Measurements from ENCODE around the gene HOXD11. TPM values are rescaled to one million over a fixed set of nuclear protein-coding genes. Genes with fewer than 3 reads are reported as not detected.

Gene HOXD11
- total and polyA plus RNA-seq, 9 of the 15 experiments (the other 6 are each of a cell fraction or from before 2014, with no cell fraction given): not detected

DNA sequence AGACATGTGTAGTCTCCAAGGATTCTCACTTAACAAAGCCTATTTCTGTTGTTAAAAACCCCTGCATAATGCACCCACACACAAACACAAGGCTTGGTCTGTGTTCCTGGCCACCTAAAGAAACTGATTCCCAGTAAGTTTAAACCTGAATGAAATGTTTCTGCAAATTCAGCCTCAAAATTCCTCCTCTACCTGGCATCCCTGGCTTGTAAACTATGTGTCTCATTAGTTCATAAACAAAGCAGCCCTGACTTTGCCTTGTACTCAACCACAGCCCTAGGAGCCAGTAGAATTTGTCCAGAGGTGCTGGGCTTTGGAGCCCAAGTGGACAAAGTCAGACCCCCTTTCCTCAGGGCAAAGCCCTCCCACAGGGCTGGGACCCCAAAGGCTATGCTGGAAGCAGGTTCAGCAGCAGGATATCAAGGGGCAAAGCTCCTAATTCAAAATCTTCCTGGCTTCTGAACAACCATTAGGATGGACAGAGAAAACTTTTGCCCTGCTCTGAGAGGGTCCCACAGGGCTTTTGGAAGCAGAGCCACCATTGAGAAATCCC lies 17.2 kb upstream of the HOXD11 start:
- FAIRE-seq: no peak
- in situ Hi-C loops (cut with MboI) (loop anchor here (10.0 to 25.0 kb wide), 2 partner anchors 665 to 1053 kb away; no protein-coding TSS in a partner anchor), intact Hi-C loops (cut with micrococcal nuclease) (no loop called here)
- H4K20me1 ChIP-seq (replicated peaks; ENCODE audit: control insufficient read depth, insufficient read depth, low read length): peaks cover 9% of the 10 kb centered on the region; the same call in 1 of the 2 replicates
- no peaks in the 10 kb centered on the region for H3K36me3 ChIP-seq (ENCODE audit: control insufficient read depth, insufficient read depth, low read length)
- ChIA-PET POLR2A (no interaction called here), CTCF (ENCODE audit: low intra/inter-chr PET ratio) (interaction anchor here (0.7 kb wide), 1 partner anchor 10 kb away, joined by 4 read pairs; no protein-coding TSS in a partner anchor)
- peaks cover 70 to 84% of the 10 kb centered on the region in 2 experiments for H3K27me3 ChIP-seq (ENCODE audit: control insufficient read depth in 2 of 2, insufficient read depth in 2 of 2, low read length in 2 of 2)
- H2AFZ ChIP-seq (ENCODE audit: low read depth, low read length): no peak overlapping the region
- H3K79me2 ChIP-seq (ENCODE audit: control insufficient read depth, insufficient read depth, low read length): no peaks in the 10 kb centered on the region
- H3K4me3 ChIP-seq: no peak overlapping the region
- H3K9me1 ChIP-seq (ENCODE audit: control insufficient read depth, insufficient read depth, low read length): no peaks in the 10 kb centered on the region
- no peak for ATAC-seq
- H3K9me3 ChIP-seq (replicated peaks; ENCODE audit: control insufficient read depth, insufficient read depth, low read depth, low read length): no peaks in the 10 kb centered on the region; the same call in 1 of the 2 replicates
- BruUV-seq (replicated peaks): no TSS peak
- no peak for DNase-seq (ENCODE audit: extremely low read depth in 1 of 4, low spot score in 3 of 4)
- H3K9ac ChIP-seq (ENCODE audit: insufficient read depth in 1 of 2, low read depth in 2 of 2, low read length in 2 of 2): no peak overlapping the region
- no peak overlapping the region for H3K4me2 ChIP-seq (ENCODE audit: insufficient read depth, low read length)
- H3K4me1 ChIP-seq (replicated peaks in 1 of 2; ENCODE audit: control insufficient read depth in 2 of 2, insufficient read depth in 2 of 2, low read length in 2 of 2): peaks cover 0 to 27% of the 10 kb centered on the region in 2 experiments; a peak in 2 of 5 replicates
- H3K27ac ChIP-seq (ENCODE audit: extremely low read depth, low read depth, low read length): no peak overlapping the region
- TF ChIP-seq MTA2 (IDR thresholded peaks at IDR 0.05; ENCODE audit: low read depth) (no peak), TAF1 (IDR thresholded peaks at IDR 0.05; ENCODE audit: control insufficient read depth, extremely low read depth, insufficient read depth, low read length, severe bottlenecking) (no peak), ZNF778 (CRISPR knock-in tag; IDR thresholded peaks at IDR 0.05) (no peak), RFX5 (IDR thresholded peaks at IDR 0.05; ENCODE audit: low read depth, low read length) (no peak), NCOA1 (IDR thresholded peaks at IDR 0.05; ENCODE audit: low read depth) (no peak), SMC3 (conservative IDR thresholded peaks at IDR 0.05; ENCODE audit: insufficient read depth, low read depth, low read length) (no peak), ZBTB1 (CRISPR knock-in tag; IDR thresholded peaks at IDR 0.05; ENCODE audit: borderline replicate concordance, low read depth) (no peak), ZNF431 (CRISPR knock-in tag; IDR thresholded peaks at IDR 0.05) (no peak)
- TF ChIP-seq, protein P1, sequence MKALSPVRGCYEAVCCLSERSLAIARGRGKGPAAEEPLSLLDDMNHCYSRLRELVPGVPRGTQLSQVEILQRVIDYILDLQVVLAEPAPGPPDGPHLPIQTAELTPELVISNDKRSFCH (CRISPR knock-in tag; IDR thresholded peaks at IDR 0.05): no peak
- TF ChIP-seq, protein P1 (tag; IDR thresholded peaks at IDR 0.05): no peak
- TF ChIP-seq, protein P2, sequence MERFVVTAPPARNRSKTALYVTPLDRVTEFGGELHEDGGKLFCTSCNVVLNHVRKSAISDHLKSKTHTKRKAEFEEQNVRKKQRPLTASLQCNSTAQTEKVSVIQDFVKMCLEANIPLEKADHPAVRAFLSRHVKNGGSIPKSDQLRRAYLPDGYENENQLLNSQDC (CRISPR knock-in tag; IDR thresholded peaks at IDR 0.05): no peak
- TF ChIP-seq, protein P3, sequence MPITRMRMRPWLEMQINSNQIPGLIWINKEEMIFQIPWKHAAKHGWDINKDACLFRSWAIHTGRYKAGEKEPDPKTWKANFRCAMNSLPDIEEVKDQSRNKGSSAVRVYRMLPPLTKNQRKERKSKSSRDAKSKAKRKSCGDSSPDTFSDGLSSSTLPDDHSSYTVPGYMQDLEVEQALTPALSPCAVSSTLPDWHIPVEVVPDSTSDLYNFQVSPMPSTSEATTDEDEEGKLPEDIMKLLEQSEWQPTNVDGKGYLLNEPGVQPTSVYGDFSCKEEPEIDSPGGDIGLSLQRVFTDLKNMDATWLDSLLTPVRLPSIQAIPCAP (CRISPR knock-in tag; IDR thresholded peaks at IDR 0.05; ENCODE audit: borderline replicate concordance): no peak
- TF ChIP-seq, protein P4, sequence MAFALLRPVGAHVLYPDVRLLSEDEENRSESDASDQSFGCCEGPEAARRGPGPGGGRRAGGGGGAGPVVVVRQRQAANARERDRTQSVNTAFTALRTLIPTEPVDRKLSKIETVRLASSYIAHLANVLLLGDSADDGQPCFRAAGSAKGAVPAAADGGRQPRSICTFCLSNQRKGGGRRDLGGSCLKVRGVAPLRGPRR (CRISPR knock-in tag; IDR thresholded peaks at IDR 0.05): no peak
- TF ChIP-seq, protein P5, sequence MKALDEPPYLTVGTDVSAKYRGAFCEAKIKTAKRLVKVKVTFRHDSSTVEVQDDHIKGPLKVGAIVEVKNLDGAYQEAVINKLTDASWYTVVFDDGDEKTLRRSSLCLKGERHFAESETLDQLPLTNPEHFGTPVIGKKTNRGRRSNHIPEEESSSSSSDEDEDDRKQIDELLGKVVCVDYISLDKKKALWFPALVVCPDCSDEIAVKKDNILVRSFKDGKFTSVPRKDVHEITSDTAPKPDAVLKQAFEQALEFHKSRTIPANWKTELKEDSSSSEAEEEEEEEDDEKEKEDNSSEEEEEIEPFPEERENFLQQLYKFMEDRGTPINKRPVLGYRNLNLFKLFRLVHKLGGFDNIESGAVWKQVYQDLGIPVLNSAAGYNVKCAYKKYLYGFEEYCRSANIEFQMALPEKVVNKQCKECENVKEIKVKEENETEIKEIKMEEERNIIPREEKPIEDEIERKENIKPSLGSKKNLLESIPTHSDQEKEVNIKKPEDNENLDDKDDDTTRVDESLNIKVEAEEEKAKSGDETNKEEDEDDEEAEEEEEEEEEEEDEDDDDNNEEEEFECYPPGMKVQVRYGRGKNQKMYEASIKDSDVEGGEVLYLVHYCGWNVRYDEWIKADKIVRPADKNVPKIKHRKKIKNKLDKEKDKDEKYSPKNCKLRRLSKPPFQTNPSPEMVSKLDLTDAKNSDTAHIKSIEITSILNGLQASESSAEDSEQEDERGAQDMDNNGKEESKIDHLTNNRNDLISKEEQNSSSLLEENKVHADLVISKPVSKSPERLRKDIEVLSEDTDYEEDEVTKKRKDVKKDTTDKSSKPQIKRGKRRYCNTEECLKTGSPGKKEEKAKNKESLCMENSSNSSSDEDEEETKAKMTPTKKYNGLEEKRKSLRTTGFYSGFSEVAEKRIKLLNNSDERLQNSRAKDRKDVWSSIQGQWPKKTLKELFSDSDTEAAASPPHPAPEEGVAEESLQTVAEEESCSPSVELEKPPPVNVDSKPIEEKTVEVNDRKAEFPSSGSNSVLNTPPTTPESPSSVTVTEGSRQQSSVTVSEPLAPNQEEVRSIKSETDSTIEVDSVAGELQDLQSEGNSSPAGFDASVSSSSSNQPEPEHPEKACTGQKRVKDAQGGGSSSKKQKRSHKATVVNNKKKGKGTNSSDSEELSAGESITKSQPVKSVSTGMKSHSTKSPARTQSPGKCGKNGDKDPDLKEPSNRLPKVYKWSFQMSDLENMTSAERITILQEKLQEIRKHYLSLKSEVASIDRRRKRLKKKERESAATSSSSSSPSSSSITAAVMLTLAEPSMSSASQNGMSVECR (CRISPR knock-in tag; IDR thresholded peaks at IDR 0.05): no peak

Measured in K562 (cell line).